MM.1S (cell line): Measurements from ENCODE around the gene BRD9.

ENCODE experiments used
- CTCF ChIP-seq: fragments of 300-600 bp; sonication (generic); IDR thresholded peaks from 2 replicates; pipeline ENCODE4 v1.5.1; 2016; ENCODE audit warnings: antibody characterized with exemption, low read length, mixed read lengths
- EZH2 ChIP-seq: fragments of 300-600 bp; sonication (generic); optimal IDR thresholded peaks from 2 replicates; pipeline ENCODE3; 2017; ENCODE audit warnings: low read depth, mild to moderate bottlenecking, antibody characterized with exemption, low read length, mixed read lengths
- EZH2phosphoT487 ChIP-seq: fragments of 300-600 bp; sonication (generic); IDR thresholded peaks from 2 replicates; pipeline ENCODE4 v1.6.1; 2018; ENCODE audit warnings: antibody characterized with exemption, low read length

- TF ChIP-seq CTCF (no peak), EZH2 (no peak), EZH2phosphoT487 (no peak)
These were observed 40.1 kb upstream of the BRD9 start for GRCh38 chr5:932628-933250.
